ENCODE data around the gene FGFR3.

- TF ChIP-seq CTCF (IDR thresholded peaks at IDR 0.05), result no peak
- no peak for TF ChIP-seq GABPA (IDR thresholded peaks at IDR 0.05; ENCODE audit: low read depth)
- TF ChIP-seq POLR2AphosphoS5 (IDR thresholded peaks at IDR 0.05; ENCODE audit: low read depth, low read length), result no peak
- TF ChIP-seq RAD21 (IDR thresholded peaks at IDR 0.05; ENCODE audit: low read length), result no peak
- TF ChIP-seq USF2 (IDR thresholded peaks at IDR 0.05; ENCODE audit: borderline replicate concordance, low read depth, low read length), result no peak
- no peak for TF ChIP-seq RFX5 (IDR thresholded peaks at IDR 0.05; ENCODE audit: low read length)
- TF ChIP-seq JUND (IDR thresholded peaks at IDR 0.05), result no peak
- no peak for TF ChIP-seq CHD2 (IDR thresholded peaks at IDR 0.05; ENCODE audit: low read length, partially characterized antibody)
- TF ChIP-seq YY1 (IDR thresholded peaks at IDR 0.05; ENCODE audit: low read depth), result no peak
- no peak for TF ChIP-seq TAF1 (IDR thresholded peaks at IDR 0.05; ENCODE audit: borderline replicate concordance, low read depth, low read length)
- no peak for TF ChIP-seq REST (IDR thresholded peaks at IDR 0.05; ENCODE audit: low read depth, low read length)
Measured at GRCh38 chr4:1747603-1747967, 45.5 kb upstream of the FGFR3 start.

Data from SK-N-SH (cell line).